ENCODE measurements around the gene CFAP97D2.

The CFAP97D2 gene

GRCh38 chr13:114151031-114151430, 28.0 kb upstream of the CFAP97D2 start:
- no peak for DNase-seq (ENCODE audit: low read depth)
- TF ChIP-seq CTCF (IDR thresholded peaks at IDR 0.05; ENCODE audit: insufficient read depth, low read depth, low read length, missing control alignments), result no peak
- no peak overlapping the region for H3K4me3 ChIP-seq (ENCODE audit: low read depth, low read length)

- no peak for DNase-seq (ENCODE audit: low read depth)
- no peak for TF ChIP-seq CTCF (IDR thresholded peaks at IDR 0.05; ENCODE audit: insufficient read depth, low read depth, low read length, missing control alignments)
- H3K4me3 ChIP-seq (ENCODE audit: low read depth, low read length), result no peak overlapping the region
Observed at GRCh38 chr13:114151565-114152284, 27.3 kb upstream of the CFAP97D2 start.

GRCh38 chr13:114152285-114152645, 26.8 kb upstream of the CFAP97D2 start:
- H3K4me3 ChIP-seq (ENCODE audit: low read depth, low read length), result no peak overlapping the region
- no peak for DNase-seq (ENCODE audit: low read depth)
- TF ChIP-seq CTCF (IDR thresholded peaks at IDR 0.05; ENCODE audit: insufficient read depth, low read depth, low read length, missing control alignments), result no peak

- TF ChIP-seq CTCF (IDR thresholded peaks at IDR 0.05; ENCODE audit: insufficient read depth, low read depth, low read length, missing control alignments), result no peak
- H3K4me3 ChIP-seq (ENCODE audit: low read depth, low read length), result no peak overlapping the region
- no peak for DNase-seq (ENCODE audit: low read depth)
Observed at GRCh38 chr13:114152831-114153371, 26.2 kb upstream of the CFAP97D2 start.

GRCh38 chr13:114153485-114154080, 25.5 kb upstream of the CFAP97D2 start:
- no peak overlapping the region for H3K4me3 ChIP-seq (ENCODE audit: low read depth, low read length)
- no peak for TF ChIP-seq CTCF (IDR thresholded peaks at IDR 0.05; ENCODE audit: insufficient read depth, low read depth, low read length, missing control alignments)
- DNase-seq (ENCODE audit: low read depth), result no peak

- DNase-seq (ENCODE audit: low read depth), result no peak
- no peak for TF ChIP-seq CTCF (IDR thresholded peaks at IDR 0.05; ENCODE audit: insufficient read depth, low read depth, low read length, missing control alignments)
- no peak overlapping the region for H3K4me3 ChIP-seq (ENCODE audit: low read depth, low read length)
Observed at GRCh38 chr13:114154476-114154875, 24.6 kb upstream of the CFAP97D2 start.

Measured in GM12865 (cell line).